HG03175 (cell line): ENCODE results near the gene CLSTN1.
A peak's percentile ranks its signal among the peaks of the same experiment; 100 is the strongest.
"Not testable (repeated sequence)": the region's sequence is repeated elsewhere in the genome, so short reads cannot be mapped to it uniquely, and the experiment has no call there.

Experiments used
- ATAC-seq: cut with Tn5 transposase; IDR thresholded peaks from one replicate; pipeline ENCODE4 v1.9.1; 2021; ENCODE audit warnings: mild to moderate bottlenecking, moderate library complexity; ENCODE audit not compliant: unreplicated experiment

CLSTN1 gene

DNA sequence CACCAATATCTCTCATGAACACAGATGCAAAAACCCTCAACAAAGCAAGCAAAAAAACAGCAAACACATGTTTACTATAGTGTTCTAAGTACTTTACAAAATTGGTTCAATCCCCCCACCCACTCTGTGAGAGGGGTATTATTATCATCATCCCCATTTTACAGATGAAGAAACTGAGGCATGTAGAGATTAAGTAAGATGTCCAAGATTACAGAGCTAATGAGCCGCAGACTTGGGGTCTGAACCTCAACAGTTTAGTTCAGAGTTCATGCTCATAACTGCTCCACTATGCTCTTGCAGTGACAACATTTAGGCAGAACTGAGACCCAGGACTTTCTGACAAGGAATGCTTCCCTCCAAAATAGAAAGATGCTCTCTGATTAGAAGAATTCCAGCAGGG, 21.9 kb downstream of the CLSTN1 start:
- ATAC-seq: no peak

DNA sequence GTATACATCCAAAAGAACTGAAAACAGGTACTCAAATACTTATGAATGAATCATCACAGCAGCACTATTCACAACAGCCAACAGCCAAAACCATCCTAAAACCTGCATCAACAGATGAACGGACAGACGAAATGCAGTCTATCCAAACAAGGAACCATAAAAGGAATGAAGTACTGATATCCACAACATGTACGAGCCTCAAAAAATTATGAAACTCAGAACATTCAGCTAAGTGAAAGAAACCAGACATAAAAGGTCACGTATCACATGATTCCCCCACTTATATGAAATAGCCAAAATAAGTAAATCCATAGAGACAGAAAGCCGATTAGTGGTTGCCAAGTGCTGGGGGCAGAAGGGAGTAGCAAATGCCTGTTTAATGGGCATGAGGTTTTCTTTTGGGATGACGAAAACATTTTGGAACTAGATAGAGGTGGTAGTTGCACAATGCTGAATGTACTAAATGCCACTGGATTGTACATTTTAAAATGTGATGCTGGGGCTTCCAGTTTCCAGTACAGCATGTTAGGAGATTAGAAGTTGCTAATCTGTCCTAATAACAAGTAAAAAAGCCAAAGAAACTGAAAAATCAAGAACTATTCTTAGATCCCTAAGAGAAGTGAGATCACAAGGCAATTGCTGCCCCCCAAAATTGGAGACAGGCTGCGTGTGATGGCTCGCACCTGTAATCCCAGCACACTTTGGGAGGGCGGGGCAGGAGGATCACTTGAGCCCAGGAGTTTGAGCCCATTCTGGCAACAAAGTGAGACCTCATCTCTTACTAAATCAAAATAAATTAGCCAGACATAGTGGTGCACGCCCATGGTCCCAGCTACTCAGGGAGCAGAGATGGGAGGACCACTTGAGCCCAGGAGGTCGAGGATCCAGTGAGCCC, 25.3 kb downstream of the CLSTN1 start:
- ATAC-seq: no peak

DNA sequence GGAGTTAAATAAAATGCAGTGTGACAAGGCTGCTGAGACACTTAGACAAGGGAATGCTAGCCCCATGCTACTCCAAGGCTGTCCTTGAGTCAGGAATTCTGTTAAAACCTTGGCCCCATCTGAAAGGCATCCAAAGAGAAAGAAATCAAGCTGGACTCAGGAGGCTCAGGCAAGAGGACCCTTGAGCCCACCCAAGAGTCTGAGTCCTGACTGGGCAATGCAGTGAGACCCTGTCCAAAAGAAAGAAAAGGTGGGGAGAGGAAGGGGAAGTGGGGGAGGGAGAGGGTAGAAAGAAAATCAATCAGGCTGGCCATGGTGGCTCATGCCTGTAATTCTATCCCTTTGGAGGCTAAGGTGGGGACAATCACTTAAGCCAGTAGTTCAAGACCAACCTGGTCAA, 26.7 kb downstream of the CLSTN1 start:
- no peak for ATAC-seq

DNA sequence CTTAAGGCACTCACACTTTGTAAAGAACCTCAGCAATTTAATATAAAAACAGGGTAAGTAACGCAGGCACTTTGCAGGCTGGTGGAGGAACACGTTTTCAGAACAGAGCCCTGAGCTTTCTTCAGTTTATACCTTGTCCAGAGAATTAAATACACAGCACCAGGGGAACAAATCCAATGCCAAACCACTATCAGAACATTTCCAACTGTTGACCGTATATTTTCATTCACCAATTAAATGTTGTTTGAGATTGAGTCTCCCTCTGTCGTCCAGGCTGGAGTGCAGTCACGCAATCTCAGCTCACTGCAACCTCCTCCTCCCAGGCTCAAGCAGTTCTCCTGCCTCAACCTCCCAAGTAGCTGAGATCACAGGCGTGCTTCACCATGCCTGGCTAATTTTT, 29.7 kb downstream of the CLSTN1 start:
- ATAC-seq: no peak

DNA sequence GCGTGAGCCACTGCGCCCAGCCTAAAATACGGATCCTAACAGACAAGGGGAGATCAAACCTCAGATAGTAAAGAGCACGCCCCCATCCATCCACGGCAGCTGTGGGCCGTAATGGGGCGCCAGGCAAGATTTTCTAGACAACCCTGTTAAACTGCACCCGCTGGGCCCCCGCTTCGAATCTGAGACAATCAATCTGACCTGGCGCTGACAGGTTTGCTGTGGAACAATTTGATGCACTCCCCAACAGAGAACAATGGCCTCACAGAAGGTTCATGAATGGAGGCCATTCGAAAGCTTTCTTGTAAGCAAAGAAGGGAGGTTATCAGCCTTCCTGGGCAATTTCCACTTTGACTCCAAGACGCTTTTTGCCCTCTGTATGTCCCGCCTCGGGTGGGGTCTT, 30.5 kb downstream of the CLSTN1 start:
- no peak for ATAC-seq

DNA sequence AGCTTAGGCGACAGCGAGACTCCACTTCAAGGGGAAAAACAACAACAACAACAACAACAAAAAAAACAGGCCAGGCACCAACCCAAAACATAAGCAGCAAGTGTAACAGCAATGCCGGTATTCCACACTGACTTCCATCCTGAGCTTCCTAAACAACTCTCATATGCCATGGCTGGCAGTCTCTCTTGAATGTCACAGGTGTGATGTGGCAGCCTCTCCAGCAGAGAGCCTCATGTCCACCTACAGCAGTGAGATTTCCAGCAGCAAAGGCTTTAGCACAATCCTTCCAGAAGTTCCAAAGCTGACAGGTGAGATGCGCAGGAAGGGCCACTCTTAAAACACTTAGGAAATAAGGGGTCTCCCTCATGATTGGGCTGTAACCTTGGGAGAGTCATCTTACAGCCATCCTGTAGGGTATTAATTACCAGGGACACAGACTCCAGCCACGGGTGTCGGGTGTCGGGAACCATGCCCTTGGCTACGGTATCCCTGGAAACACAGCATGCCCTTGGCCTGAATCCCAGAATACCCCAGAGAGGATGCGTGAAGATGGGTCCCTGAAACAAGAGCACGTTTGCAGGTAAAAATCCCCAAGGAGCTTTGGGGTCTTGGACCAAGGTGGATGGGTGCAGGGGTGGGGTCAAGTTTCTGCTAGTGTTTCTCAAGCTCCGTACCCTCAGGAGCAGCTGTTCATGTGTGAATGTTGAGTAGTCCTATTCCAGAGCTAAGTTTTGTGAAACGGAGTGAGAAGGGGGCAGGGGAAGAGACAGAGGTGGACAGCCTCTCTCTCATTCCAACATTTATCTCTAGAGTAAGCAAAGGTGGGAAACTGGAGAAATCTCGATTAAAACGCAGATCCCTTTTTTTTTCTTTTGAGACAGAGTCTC, 31.4 kb downstream of the CLSTN1 start:
- no peak for ATAC-seq

DNA sequence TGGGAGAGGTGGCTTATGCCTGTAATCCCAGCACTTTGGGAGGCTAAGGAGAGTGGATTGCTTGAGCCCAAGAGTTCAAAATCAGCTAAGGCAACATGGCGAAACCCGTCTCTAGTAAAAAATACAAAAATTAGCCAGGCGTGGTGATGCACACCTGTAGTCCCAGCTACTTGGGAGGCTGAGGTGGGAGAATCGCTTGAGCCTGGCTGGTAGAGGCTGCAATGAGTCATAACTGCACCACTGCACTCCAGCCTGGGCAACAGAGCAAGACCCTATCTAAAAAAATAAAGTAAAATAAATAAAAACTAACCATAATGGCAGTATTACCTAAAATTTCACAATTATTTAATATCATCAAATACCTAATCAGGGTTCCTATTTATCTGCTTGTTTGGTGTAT, 34.1 kb downstream of the CLSTN1 start:
- ATAC-seq: not testable (repeated sequence)

DNA sequence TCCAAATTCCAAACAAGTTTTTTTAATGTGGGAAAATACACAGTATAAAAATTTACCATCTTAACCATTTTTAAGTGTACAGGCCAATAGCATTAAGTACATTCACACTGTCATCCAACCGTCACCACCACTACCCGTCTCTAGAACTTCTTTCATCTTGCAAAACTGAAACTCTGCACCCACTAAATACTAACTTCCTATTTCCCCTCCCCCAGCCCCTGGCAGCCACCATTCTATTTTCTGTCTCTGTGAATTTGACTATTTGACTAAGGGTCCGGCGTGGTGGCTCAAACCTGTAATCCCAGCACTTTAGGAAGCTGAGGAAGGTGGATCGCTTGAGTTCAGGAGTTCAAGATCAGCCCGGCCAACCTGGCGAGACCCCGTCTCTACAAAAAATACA, 36.1 kb downstream of the CLSTN1 start:
- peak; percentile 61 for ATAC-seq

DNA sequence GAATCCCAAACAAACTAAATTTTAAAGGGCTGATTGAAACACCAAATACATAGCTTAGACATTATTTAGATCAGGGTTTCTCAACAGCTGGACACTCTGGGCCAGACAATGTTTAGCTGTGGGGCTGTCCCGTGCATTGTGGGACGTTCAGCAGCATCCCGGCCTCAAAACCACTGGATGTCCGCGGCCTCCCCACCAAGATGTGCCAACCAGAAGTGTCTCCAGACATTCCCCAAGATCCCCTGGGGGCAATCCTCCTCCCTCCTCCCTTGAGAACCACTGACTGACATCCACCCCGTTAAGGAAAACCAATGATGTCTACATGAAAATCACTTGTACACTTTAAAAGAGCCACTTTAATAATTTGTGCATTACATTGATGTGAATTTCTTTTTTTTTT, 38.4 kb downstream of the CLSTN1 start:
- ATAC-seq: no peak

DNA sequence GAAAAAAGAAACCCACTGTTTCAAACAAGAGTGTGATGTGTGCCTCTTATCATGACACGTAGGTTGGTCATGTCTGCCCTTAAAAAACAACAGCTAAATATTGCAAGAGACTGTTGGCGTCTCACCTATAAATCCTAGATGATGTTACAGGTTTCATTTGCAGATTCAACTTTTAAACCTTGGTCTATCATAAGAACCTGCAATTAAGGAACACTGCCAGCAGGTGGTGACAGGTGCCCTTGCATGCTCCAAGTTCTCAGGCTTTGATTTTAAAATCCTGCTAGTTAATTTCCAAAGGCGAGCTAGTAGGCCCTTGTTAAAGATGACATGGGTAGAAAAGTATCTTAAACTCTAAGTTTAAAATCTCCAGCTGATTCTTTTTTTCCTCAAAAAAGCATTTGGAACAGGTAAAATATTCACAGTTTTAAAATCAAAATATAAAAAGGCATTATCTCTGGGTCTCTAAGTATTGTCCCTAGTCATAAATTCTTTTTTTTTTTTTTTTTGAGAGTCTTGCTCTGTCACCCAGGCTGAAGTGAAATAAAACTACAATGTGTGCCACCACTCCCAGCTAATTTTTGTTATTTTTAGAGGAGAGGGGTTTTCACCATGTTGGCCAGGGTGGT, 39.1 kb downstream of the CLSTN1 start:
- ATAC-seq: no peak

DNA sequence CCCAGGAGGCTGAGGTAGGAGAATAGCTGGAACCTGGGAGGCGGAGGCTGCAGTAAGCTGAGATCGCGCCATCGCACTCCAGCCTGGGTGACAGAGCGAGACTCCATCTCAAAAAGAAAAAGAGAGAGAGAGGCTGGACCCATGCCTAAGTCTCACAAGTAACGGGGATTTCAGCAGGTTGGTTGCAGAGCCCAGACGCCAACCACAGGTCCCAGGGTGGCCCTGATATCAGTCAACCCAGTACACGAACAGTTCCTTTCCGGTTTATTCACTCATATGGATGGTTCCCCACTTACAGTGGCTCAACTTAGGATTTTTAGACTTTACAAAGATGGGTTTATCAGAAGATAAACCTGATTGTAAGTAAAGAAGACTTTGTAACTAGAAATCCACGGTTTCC, 40.9 kb downstream of the CLSTN1 start:
- no peak for ATAC-seq

DNA sequence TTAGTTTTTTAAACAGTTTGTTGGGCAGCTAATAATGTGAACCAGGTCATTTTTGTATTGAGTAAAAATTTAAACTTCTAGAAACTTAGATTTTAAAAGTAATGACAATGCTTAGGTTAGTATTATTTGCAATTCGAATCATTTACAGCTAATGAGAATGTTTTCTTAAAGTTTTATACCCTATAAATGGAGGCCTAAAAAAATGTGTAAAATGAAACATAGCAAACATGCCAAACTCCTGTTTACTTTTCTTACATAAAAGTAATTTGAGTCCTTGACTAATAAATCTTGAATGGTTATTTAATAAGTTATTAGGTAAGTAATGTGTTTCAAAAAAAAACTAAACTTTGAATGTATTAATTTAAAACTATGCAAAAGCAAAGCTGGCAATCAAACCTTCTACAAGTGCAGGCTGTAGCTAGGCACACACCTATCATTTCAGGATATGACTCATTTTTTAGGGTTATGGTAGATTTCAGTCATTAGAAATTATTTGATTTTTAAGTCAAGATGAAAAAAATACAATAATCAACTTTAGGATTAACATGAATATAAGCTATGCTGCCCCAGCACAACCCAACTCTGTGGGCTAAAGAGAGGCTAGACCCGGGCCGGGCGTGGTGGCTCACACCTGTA, 41.5 kb downstream of the CLSTN1 start:
- ATAC-seq: no peak

DNA sequence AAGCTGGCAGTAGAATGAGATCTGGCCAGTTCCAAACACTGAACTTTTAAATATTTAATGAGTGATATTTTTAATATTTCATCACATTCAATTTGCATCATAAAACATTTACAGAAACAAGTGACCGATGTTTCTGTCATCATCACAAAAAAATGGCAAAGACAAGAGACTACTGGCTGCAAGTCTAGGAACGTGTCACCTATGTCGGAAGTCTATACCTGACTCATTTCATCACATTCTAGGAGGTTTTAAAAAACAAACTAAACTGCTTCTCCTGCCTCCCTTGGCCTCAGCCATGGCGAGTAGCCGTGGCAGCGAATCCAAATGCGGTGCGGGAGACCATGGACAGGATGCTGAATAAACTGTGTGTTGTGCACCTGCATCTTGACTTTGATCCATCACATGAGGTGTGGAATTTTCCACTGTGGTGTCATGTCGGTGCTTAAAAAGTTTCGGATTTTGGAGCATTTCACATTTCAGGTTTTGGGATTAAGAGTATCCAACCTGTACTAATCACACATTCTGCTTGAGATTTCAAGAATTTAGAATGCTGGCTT, 43.1 kb downstream of the CLSTN1 start:
- no peak for ATAC-seq

DNA sequence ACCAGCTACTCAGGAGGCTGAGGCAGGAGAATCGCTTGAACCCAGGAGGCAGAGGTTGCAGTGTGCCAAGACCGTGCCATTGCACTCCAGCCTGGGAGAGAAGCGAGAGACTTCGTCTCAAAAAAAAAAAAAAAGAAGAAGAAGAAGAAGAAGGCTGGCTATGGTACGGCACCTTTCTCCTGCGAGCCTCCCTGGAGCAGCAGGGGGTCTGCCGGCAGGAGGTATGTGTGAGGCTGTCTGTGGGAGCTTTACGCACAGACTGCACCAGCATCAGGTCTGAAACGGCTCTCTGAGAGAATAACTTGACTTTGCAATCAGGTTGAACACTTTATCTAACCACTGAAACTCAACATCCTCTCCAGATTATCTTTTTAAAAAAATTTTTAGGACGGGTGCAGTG, 44.9 kb downstream of the CLSTN1 start:
- no peak for ATAC-seq

DNA sequence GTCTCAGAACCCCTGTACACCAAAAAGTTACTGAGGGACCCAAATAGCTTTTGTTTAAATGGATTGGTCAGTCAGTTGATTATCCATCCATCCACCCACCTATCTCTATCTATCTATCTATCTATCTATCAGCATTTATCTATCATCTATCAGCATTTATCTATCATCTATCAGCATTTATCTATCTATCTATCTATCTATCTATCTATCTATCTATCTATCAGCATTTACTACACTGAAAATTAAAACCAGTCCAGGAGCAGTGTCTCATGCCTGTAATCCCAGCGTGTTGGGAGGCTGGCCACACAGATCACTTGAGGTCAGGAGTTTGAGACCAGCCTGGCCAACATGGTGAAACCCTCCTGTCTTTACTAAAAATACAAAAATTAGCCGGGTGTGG, 47.1 kb downstream of the CLSTN1 start:
- ATAC-seq: no peak

DNA sequence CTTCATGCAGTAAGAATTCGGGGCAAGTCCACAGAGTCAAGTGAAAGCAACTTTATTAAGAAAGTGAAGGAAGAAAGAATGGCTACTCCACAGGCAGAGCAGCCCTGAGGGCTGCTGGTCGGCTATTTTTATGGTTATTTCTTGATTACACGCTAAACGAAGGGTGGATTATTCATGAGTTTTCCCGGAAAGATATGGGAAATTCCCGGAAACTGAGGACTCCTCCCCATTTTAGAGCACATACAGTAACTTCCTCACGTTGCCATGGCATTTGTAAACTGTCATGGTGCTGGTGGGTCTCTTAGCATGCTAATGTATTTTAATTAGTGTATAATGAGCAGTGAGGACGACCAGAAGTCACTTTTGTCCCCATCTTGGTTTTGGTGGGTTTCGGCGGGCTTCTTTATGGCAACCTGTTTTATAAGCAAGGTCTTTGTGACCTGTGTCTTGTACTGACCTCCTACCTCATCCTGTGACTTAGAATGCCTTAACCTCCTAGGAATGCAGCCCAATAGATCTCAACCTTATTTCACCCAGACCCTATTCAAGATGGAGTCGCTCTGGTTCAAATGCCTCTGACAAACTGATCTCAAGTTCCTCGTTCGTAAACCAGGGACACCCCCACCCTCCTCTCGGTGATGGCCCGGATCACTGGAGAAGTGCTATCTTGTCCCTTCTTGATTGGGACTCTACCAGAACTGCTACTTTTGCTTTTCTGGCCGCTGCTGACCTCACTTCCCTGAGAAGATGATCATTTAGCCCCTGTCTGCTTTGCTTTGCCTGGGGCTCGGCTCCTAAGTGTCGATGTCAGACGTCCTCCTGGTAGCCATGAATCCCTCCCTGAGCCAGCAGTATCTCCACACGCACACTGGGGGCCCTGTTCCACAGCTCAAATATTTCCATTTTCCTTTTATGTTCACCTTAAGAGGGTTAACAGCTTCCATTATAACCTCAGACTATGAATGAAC, 48.8 kb downstream of the CLSTN1 start:
- ATAC-seq: no peak

DNA sequence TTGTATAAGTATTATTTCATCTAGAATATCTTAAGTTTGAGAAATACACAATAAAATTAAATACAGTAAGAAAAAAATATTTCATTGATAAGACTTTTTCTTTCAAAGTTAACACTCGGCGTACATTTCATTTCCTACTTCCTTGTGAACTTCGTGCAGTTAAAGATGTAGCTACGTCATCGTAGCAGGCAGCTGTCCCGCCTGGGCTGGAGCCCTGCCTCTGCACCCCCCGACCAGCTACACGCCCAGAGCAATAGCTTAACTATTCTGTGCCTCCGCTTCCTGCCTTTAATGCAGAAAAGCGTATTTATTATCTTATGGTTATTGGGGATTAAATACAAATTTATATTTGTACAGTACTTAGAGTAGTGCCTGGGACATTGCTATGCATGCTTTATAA, 53.5 kb downstream of the CLSTN1 start:
- ATAC-seq: no peak

DNA sequence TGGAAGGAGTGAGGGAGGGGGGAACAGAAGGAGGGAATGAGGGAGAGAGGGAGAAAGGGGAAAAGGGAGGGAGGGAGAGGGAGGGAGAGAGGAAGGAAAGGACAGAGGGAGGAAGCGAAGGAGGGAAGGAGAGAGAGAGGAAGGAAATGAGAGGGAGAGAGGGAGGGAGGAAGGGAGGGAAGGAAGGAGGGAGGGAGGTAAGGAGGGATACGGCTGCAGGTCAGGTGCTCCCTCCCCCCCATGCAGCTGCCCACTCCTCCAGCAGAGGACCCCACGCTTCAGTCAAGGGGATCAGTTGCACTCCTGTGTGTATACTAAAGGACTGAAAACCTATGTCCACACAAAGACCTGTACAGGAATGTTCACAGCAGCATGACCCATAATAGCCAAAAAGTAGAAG, 54.8 kb downstream of the CLSTN1 start:
- ATAC-seq: no peak

DNA sequence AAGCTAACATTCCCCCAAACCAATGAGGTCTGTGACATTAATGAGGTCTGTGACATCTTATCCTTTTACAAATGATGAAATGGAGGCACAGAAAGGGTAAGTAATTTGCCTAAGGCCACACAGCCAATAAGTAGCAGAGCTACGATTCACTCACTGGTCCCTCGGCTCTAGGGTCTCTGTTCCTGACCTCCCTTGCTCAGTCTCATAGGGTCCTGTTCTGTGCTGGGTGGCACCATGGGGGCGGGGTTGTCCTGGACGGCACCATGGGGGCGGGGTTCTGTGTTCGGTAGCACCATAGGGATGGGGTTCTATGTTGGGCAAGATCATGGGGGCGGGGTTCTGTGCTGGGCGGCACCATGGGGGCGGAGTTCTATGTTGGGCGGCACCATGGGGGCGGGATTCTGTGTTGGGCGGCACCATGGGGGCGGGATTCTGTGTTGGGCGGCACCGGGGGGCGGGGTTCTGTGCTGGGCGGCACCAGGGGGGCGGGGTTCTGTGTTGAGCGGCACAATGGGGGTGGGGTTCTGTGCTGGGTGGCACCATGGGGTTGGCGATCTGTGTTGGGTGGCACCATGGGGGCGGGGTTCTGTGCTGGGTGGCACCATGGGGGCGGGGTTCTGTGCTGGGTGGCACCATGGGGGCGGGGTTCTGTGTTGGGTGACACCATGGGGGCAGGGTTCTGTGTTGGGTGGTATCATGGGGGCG, 55.6 kb downstream of the CLSTN1 start:
- ATAC-seq: no peak
